ENCODE results near the gene RGS18. TPM values are rescaled to one million over a fixed set of nuclear protein-coding genes. Genes with fewer than 3 reads are reported as not detected.

The RGS18 gene
- total and polyA plus RNA-seq, 2 of the 13 experiments (the other 11 are each of a cell fraction or from before 2014, with no cell fraction given): not detected

GRCh38 chr1:192122668-192123067 lies 35.6 kb upstream of the RGS18 start (continued):
- TF ChIP-seq MXD1 (CRISPR knock-in tag; IDR thresholded peaks at IDR 0.05) (no peak), ZSCAN20 (CRISPR knock-in tag; IDR thresholded peaks at IDR 0.05; ENCODE audit: borderline replicate concordance) (no peak), FIP1L1 (IDR thresholded peaks at IDR 0.05; ENCODE audit: borderline replicate concordance, insufficient read depth, low read depth, low read length) (no peak), BCL6 (CRISPR knock-in tag; IDR thresholded peaks at IDR 0.05) (no peak)

- Histone ChIP-seq H2AFZ (ENCODE audit: low read length) (no peak overlapping the region), H3K9me3 (ENCODE audit: low read length) (no peaks in the 10 kb centered on the region), H3K27me3 (ENCODE audit: control insufficient read depth in 1 of 2, insufficient read depth in 2 of 2, low read length in 2 of 2) (no peaks in the 10 kb centered on the region; a peak in 1 of 5 replicates), H3K9ac (ENCODE audit: insufficient read depth, low read depth, low read length) (no peak overlapping the region), H3K27ac (ENCODE audit: extremely low read length, insufficient read depth, low read length) (no peak overlapping the region), H3K36me3 (replicated peaks in 1 of 2; ENCODE audit: control insufficient read depth in 1 of 2, insufficient read depth in 2 of 2, low read length in 2 of 2) (no peaks in the 10 kb centered on the region), H3K4me1 (ENCODE audit: insufficient read depth, low read length) (no peaks in the 10 kb centered on the region), H4K20me1 (ENCODE audit: insufficient read depth, low read length) (no peaks in the 10 kb centered on the region), H3K79me2 (ENCODE audit: insufficient read depth, low read length) (no peaks in the 10 kb centered on the region), H3K4me2 (ENCODE audit: low read depth, low read length) (no peak overlapping the region), H3K4me3 (replicated peaks in 1 of 3; ENCODE audit: insufficient read depth in 1 of 3, low read depth in 2 of 3, low read length in 3 of 3) (no peak overlapping the region)
- in situ Hi-C loops (cut with HindIII; ENCODE audit: extremely low pct_ligation_motif_present, low pct_unique_long_range_greater_than_20kb) (no loop called here), intact Hi-C loops (cut with micrococcal nuclease; ENCODE audit: unreplicated experiment) (no loop called here)
- no TSS peak for BruUV-seq (replicated peaks)
- 0% methylated on average over 2 of the region's 2 CpGs for WGBS (ENCODE audit: low lambda C conversion rate)
- TF ChIP-seq TMF1 (CRISPR knock-in tag; IDR thresholded peaks at IDR 0.05; ENCODE audit: low read depth) (no peak), ZNF672 (CRISPR knock-in tag; IDR thresholded peaks at IDR 0.05) (no peak), TARDBP (CRISPR knock-in tag; IDR thresholded peaks at IDR 0.05) (no peak)
- DNase-seq (ENCODE audit: low spot score) (no peak), ATAC-seq (no peak), FAIRE-seq (no peak)
- POLR2A ChIA-PET: no interaction called here
- CTCF ChIA-PET (ENCODE audit: low intra/inter-chr PET ratio, low total read pairs): no interaction called here
Observed at GRCh38 chr1:192123212-192123611, 35.0 kb upstream of the RGS18 start.
